Pulmonary artery endothelial cell (primary cell): ENCODE data around the gene MYOZ1. TPM values are rescaled to one million over a fixed set of nuclear protein-coding genes. Genes with fewer than 3 reads are reported as not detected.

Source experiments
- DNase-seq: peaks from one replicate; pipeline ENCODE4 v3.0.0-alpha.2; 2011; ENCODE audit warnings: low read depth, low spot score
- total RNA-seq: library from RNA; depleted of rRNA; stranded (reverse); fragments of >200 nt; gene quantifications from 2 replicates; pipeline ENCODE4 v1.2.3, GENCODE V29; 2014

Gene MYOZ1
- total RNA-seq, 1 donor from 2014 or later, result not detected

DNA sequence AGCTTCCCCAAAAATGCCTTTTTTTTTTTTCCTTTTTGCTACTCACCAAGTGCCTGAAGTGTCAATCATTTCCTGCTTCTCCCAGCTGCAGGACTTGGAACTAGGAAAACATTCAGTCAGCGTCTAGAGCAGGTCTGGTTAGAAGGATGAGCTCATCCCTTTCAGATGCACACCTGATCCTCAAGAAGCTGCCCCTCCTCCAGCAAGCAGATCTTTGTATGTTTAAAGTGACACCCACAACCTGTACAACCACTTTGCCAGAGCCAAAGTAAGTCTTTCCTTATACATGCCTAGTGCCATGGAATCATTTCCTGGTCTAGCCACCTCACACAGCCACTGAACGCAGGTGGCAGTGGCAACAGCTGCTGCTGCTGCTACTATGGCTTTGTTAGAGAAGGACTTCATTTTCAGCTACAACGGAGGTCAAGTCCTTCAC is 39.8 kb downstream of the MYOZ1 start:
- no peak for DNase-seq

- no peak for DNase-seq
Observed at GRCh38 chr10:73597346-73597745, 43.9 kb downstream of the MYOZ1 start.

DNA sequence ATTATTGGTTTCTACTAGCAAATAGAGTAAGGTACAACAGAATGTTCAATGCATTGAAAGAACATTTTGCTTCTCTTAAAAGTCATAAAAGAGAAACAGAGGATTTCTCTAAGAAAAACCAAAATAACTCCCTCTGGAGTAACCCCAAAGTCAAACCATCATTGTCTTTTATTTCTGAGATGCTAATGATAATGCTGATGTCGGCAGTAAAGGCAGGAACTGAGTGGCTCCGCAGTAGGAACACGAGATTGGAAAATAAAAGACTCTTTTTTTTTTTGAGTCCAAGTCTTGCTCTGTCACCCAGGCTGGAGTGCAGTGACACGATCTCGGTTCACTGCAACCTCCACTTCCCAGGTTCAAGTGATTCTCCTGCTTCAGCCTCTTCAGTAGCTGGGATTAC is 47.5 kb downstream of the MYOZ1 start:
- no peak for DNase-seq

- DNase-seq, result no peak
Observed at GRCh38 chr10:73593110-73593509, 48.2 kb downstream of the MYOZ1 start.

GRCh38 chr10:73591935-73592699 is 49.2 kb downstream of the MYOZ1 start:
- DNase-seq, result no peak

GRCh38 chr10:73590881-73591799 is 50.1 kb downstream of the MYOZ1 start, which contains the start of gene USP54:
USP54 (minus strand) TSS chr10:73591342; CDS start chr10:73575658, 15,684 bp downstream.
- DNase-seq, result no peak

GRCh38 chr10:73589563-73590126 is 51.6 kb downstream of the MYOZ1 start:
- DNase-seq, result no peak

DNA sequence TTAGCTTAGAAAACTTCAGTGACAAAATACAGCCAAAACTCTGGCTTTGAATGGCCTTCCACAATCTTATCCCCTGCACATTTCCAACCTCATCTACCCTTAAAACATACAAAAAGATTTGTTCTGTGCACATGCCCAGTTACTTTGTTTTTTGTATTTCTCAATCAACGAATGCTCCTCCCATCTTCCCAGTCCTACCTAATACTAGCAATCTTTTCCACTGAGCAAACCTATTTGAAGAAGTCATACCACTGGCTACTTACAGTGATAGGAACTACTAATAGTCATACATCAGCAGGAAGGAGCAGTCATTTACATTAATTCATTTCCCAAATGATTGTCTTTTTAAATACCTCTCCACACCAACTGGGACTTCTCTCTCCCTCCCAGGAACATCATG is 52.6 kb downstream of the MYOZ1 start:
- no peak for DNase-seq

- peak; percentile 65 for DNase-seq
Observed at GRCh38 chr10:73586583-73586984, 54.7 kb downstream of the MYOZ1 start.

- DNase-seq, result no peak
Observed at GRCh38 chr10:73585327-73585726, 55.9 kb downstream of the MYOZ1 start.

- DNase-seq, result no peak
Observed at GRCh38 chr10:73584737-73585136, 56.5 kb downstream of the MYOZ1 start.

DNA sequence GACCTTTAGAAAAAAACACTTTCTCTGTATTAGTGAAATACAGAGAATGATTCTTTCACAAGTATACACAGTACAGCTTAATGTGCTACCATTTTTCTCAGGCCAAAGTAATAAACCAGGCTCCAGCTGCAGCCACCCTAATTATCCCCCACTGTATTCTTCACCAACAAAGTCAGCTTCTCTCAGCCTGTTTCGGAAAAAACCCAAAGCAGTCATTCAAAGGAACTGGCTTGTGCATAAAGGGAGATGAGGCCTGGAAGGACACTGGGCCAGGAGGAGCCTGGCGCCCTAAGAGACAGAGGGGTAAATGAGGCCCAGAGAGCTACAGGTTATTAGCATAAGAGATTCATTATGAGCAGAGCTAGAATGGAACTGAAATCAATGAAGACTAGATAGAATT is 59.4 kb downstream of the MYOZ1 start:
- no peak for DNase-seq

Other genes starting within 250 kb of the MYOZ1 start
- 106 and 131 TPM in 2 replicates for gene ANXA7, start 227.4 kb downstream of the MYOZ1 start, total RNA-seq
- 0.59 and 0.78 TPM in 2 replicates for gene MSS51, start 207.9 kb downstream of the MYOZ1 start, total RNA-seq
- gene PPP3CB, start 145.4 kb downstream of the MYOZ1 start, total RNA-seq, result 12.7 and 12.9 TPM in 2 replicates
- gene USP54, start 50.1 kb downstream of the MYOZ1 start, total RNA-seq, result 5.3 and 5.8 TPM in 2 replicates
- not detected in 2 replicates for gene SYNPO2L, start 14.6 kb upstream of the MYOZ1 start, total RNA-seq
- 1.1 and 1.8 TPM in 2 replicates for gene AGAP5, start 56.6 kb upstream of the MYOZ1 start, total RNA-seq
- gene SEC24C, start 102.9 kb upstream of the MYOZ1 start, total RNA-seq, result 72.5 and 73.7 TPM in 2 replicates
- gene CHCHD1, start 140.6 kb upstream of the MYOZ1 start, total RNA-seq, result 30.9 and 31.3 TPM in 2 replicates
- 31.5 and 39.8 TPM in 2 replicates for gene ZSWIM8, start 144.1 kb upstream of the MYOZ1 start, total RNA-seq
- gene NDST2, start 170.1 kb upstream of the MYOZ1 start, total RNA-seq, result 12.9 and 17.4 TPM in 2 replicates
- gene CAMK2G, start 233.1 kb upstream of the MYOZ1 start, total RNA-seq, result 31.1 and 31.2 TPM in 2 replicates